Kidney (tissue), 14 donors: ENCODE results near the gene KRI1. TPM values are rescaled to one million over a fixed set of nuclear protein-coding genes. Genes with fewer than 3 reads are reported as not detected.

Source experiments
- DNase-seq, 5 donors: peaks; one replicate each; pipeline ENCODE4 v3.0.0-alpha.2; 2013 to 2020
- FAIRE-seq: peaks from 2 replicates; lab custom pipeline; 2012; peaks lifted over from hg19 to GRCh38; lab: Jason Lieb, UNC
- H3K27ac ChIP-seq, 2 donors: one replicate each; pipeline ENCODE4 v1.7.0; 2013; ENCODE audit warnings: low read depth in 2 of 2, low read length in 2 of 2, inconsistent platforms in 1 of 2
- H3K27me3 ChIP-seq: one replicate; pipeline ENCODE4 v1.7.1; 2013; ENCODE audit warnings: low read length, inconsistent platforms; ENCODE audit not compliant: control insufficient read depth, insufficient read depth
- H3K36me3 ChIP-seq, 3 donors: one replicate each; pipeline versions ENCODE4 v1.7.0 to v1.7.1; 2013; ENCODE audit warnings: low read length in 3 of 3, control low read depth in 1 of 3, inconsistent platforms in 1 of 3; ENCODE audit not compliant: insufficient read depth in 3 of 3, control insufficient read depth in 2 of 3
- H3K4me1 ChIP-seq, 3 donors: one replicate each; pipeline versions ENCODE4 v1.7.0 to v1.7.1; 2013; ENCODE audit warnings: low read length in 3 of 3, inconsistent platforms in 1 of 3, low read depth in 1 of 3; ENCODE audit not compliant: control insufficient read depth in 2 of 3, insufficient read depth in 2 of 3
- H3K4me3 ChIP-seq, 3 donors: one replicate each; pipeline versions ENCODE4 v1.7.0 to v1.8.1; 2013; ENCODE audit warnings: low read length in 3 of 3, control low read depth in 1 of 3, inconsistent platforms in 1 of 3
- H3K9ac ChIP-seq, 3 donors: one replicate each; pipeline versions ENCODE4 v1.7.0 to v1.7.1; 2013; ENCODE audit warnings: low read length in 3 of 3, control low read depth in 1 of 3, inconsistent platforms in 1 of 3
- H3K9me3 ChIP-seq, 3 donors: one replicate each; pipeline versions ENCODE4 v1.7.0 to v1.7.1; 2013; ENCODE audit warnings: low read length in 3 of 3, control low read depth in 1 of 3, inconsistent platforms in 1 of 3; ENCODE audit not compliant: control insufficient read depth in 2 of 3, insufficient read depth in 1 of 3
- intact Hi-C: fragments of 100-400 bp; cut with DNase I; formaldehyde crosslinking; loops from one replicate; pipeline ENCODE4 v1.11.1; 2022
- polyA plus RNA-seq: library from polyadenylated mRNA; stranded (reverse); fragments of 350-450 nt; fragmentation: Illumina TruSeq; extraction: RNeasy Lipid Tissue Mini Kit (QIAGEN cat#74804); gene quantifications from one replicate; pipeline ENCODE4 v1.2.3, GENCODE V29; 2014; ENCODE audit warnings: low read depth, low replicate concordance; ENCODE audit not compliant: insufficient read depth
- total RNA-seq: library from RNA; stranded (reverse); fragmentation: NEBNext Ultra II Directional; extraction: Animal tissue kit (Norgen Biotek cat#: 25700); gene quantifications from one replicate; pipeline ENCODE4 v1.2.1, GENCODE V29; 2021
- TF ChIP-seq, protein P1 (sequence below): IDR thresholded peaks from 3 replicates; pipeline ENCODE4 v1.5.1; 2012; ENCODE audit warnings: mild to moderate bottlenecking, moderate library complexity, borderline replicate concordance; ENCODE audit not compliant: insufficient read depth; ENCODE audit errors: extremely low read depth
- donor health status: control.
- donor health status: control.
- donor health status: control.
- donor health status: control.
- donor health status: control.
- donor health status: DM: yes; HTN: yes; CAD: no.
- donor health status: Normal renal cell carcinoma (clear cell type).

KRI1 gene
- total and polyA plus RNA-seq, 2 donors from 2014 or later = 13.9 to 29.4 TPM

DNA sequence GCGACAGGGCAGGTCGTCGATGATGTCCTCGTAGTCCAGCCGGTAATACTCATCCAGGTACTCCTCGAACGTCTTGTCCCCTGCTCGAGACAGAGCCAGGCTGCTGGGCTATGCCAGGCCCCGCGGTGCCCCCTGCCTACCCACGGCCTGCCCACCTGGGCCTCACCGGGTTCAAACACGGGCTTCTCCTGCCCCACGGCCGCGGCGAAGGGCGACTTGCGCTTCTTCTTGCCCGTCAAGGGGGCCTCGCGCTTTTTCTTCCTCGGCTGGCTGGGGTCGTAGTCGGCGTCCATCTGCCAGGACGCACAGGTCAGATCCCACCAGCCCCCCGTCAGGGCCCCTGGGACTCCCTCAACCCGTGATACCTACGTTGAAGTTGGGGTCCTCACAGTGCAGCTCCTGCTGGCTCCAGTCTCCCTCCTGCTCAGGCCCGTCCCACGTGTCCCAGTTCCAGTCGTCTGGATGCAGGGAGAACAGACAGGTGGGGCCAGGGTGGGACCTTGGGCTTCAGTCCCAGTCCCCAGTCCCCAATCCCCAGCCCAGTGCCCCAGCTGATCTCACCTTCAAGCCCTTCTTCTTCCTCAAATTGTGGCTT, 8.1 kb downstream of the KRI1 start:
- intact Hi-C loops = no loop called here
- H3K4me1 ChIP-seq = no peaks in the 10 kb centered on the region
- DNase-seq (peak in 1 of 5 donors; percentile 76), FAIRE-seq (no peak)
- H3K9me3 ChIP-seq = no peaks in the 10 kb centered on the region
- H3K4me3 ChIP-seq = no peak overlapping the region
- H3K9ac ChIP-seq = no peak overlapping the region
- peaks cover 0 to 43% (median 24%) of the 10 kb centered on the region in 3 donors for H3K36me3 ChIP-seq
- TF ChIP-seq, protein P1, sequence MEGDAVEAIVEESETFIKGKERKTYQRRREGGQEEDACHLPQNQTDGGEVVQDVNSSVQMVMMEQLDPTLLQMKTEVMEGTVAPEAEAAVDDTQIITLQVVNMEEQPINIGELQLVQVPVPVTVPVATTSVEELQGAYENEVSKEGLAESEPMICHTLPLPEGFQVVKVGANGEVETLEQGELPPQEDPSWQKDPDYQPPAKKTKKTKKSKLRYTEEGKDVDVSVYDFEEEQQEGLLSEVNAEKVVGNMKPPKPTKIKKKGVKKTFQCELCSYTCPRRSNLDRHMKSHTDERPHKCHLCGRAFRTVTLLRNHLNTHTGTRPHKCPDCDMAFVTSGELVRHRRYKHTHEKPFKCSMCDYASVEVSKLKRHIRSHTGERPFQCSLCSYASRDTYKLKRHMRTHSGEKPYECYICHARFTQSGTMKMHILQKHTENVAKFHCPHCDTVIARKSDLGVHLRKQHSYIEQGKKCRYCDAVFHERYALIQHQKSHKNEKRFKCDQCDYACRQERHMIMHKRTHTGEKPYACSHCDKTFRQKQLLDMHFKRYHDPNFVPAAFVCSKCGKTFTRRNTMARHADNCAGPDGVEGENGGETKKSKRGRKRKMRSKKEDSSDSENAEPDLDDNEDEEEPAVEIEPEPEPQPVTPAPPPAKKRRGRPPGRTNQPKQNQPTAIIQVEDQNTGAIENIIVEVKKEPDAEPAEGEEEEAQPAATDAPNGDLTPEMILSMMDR = no peak
- no peaks in the 10 kb centered on the region for H3K27me3 ChIP-seq
- no peak overlapping the region for H3K27ac ChIP-seq

DNA sequence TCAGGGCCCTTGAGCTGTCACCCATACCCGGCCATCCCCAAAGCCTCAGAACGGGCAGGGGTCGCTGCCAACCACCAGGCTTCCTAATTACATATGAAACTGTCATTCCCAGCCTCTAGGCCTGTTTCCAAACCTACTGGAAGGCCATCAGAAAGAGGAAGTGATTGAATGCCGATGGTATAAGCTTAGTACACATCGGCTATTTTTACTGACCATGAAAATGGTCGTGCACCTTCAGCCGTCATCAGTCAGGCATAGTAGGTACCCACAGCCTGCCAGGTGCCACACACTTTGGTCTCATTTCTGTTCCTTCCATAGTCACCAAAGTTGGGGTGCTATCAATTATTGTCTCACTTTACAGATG, 10.2 kb downstream of the KRI1 start:
- H3K36me3 ChIP-seq = peaks cover 0 to 56% (median 27%) of the 10 kb centered on the region in 3 donors
- H3K27me3 ChIP-seq = no peaks in the 10 kb centered on the region
- no peak for DNase-seq
- H3K27ac ChIP-seq = no peak overlapping the region
- H3K9me3 ChIP-seq = no peaks in the 10 kb centered on the region
- H3K9ac ChIP-seq = no peak overlapping the region
- TF ChIP-seq, protein P1 = no peak
- no peak for FAIRE-seq
- intact Hi-C loops = no loop called here
- H3K4me1 ChIP-seq = no peaks in the 10 kb centered on the region
- H3K4me3 ChIP-seq = no peak overlapping the region

DNA sequence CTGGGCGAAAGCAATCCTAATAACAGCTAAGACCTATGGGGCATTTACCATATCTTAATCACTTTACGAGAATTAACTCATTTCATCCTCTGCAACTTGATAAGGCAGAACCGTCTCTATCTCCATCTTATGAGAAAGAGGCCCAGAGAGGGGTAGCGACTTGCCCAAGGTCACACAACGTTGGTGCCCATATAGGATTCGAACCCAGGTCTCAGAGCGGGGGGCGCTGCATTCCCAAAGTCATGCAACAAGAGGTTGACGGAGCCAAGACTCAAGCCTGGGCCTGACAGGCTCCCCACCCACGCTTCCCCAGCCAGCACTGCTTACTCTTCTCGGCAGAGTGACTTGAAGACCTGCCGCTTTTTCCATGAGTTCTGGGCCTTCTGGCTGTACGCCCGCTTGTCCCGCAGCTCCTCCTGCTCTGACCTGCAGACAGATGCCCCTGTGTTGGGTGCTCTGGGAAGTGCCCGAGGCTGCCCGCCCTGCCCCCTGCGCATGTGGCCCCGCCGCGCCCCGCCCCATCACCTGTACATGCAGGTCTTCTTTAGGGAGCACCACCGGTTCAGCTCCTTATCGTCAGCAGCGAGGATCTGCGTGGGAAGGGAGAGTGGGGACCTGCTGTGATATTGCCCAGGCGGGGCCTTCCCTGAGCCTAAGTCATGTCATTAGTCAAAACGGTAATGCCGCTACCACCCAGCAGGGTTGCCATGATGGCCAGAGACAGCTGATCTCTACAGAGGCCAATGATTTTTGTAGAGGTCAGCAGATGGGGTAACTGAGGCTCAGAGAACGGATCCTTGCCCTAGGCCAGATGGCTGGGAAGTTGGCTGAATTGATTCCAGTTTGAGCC, 10.8 kb downstream of the KRI1 start:
- no peak for FAIRE-seq
- H3K9me3 ChIP-seq = no peaks in the 10 kb centered on the region
- TF ChIP-seq, protein P1 = no peak
- no peak overlapping the region for H3K4me3 ChIP-seq
- DNase-seq = no peak
- H3K27me3 ChIP-seq = no peaks in the 10 kb centered on the region
- H3K4me1 ChIP-seq = no peaks in the 10 kb centered on the region
- no peak overlapping the region for H3K27ac ChIP-seq
- no peak overlapping the region for H3K9ac ChIP-seq
- intact Hi-C loops = no loop called here
- H3K36me3 ChIP-seq = peaks cover 0 to 54% (median 22%) of the 10 kb centered on the region in 3 donors
